WTC11 (cell line): ENCODE results near the gene TKTL1. TPM values are rescaled to one million over a fixed set of nuclear protein-coding genes. Genes with fewer than 3 reads are reported as not detected.

Experiments used
- ATAC-seq: fragments of 200-7000 bp; cut with Tn5 transposase; 2 replicates; pipeline ENCODE4 v1.10.0; 2021; ENCODE audit warnings: mild to moderate bottlenecking, moderate library complexity
- CTCF ChIA-PET: fragments of 300-600 bp; sonication (Branson Sonifier 250); formaldehyde crosslinking; loops from one replicate; lab custom pipeline; 2021; ENCODE audit warnings: antibody characterized with exemption; lab: Charles Lee
- POLR2A ChIA-PET: fragments of 350-600 bp; sonication (Branson Sonifier 250); formaldehyde crosslinking; loops from one replicate; lab custom pipeline; 2021; ENCODE audit warnings: antibody characterized with exemption; lab: Charles Lee
- DNase-seq: peaks from one replicate; pipeline ENCODE4 v3.0.0; 2021; ENCODE audit warnings: low spot score
- H3K27ac Mint-ChIP-seq: 2 replicates; pipeline ENCODE4 v1.8.0; 2021; ENCODE audit warnings: mixed read lengths
- H3K27me3 Mint-ChIP-seq: 2 replicates; pipeline ENCODE4 v1.8.0; 2021; ENCODE audit warnings: low read depth, mild to moderate bottlenecking, moderate library complexity, mixed read lengths
- H3K36me3 Mint-ChIP-seq: 2 replicates; pipeline ENCODE4 v1.8.0; 2021; ENCODE audit warnings: mixed read lengths
- H3K4me1 Mint-ChIP-seq: 2 replicates; pipeline ENCODE4 v1.8.0; 2022; ENCODE audit warnings: mixed read lengths
- H3K4me3 Mint-ChIP-seq: 2 replicates; pipeline ENCODE4 v1.8.0; 2021; ENCODE audit warnings: mild to moderate bottlenecking, moderate library complexity, mixed read lengths
- H3K9me3 Mint-ChIP-seq: 2 replicates; pipeline ENCODE4 v1.8.0; 2021; ENCODE audit warnings: mixed read lengths
- CREB1 ChIP-seq: sonication (generic); formaldehyde crosslinking; IDR thresholded peaks from 2 replicates; pipeline ENCODE4 v1.8.0; 2023; ENCODE audit warnings: mild to moderate bottlenecking, missing genetic modification reagents
- ELF4 ChIP-seq: sonication (generic); formaldehyde crosslinking; IDR thresholded peaks from 2 replicates; pipeline ENCODE4 v1.8.1; 2022; ENCODE audit warnings: low read depth, mild to moderate bottlenecking, moderate library complexity, missing genetic modification reagents
- FOXJ3 ChIP-seq: sonication (generic); formaldehyde crosslinking; IDR thresholded peaks from 2 replicates; pipeline ENCODE4 v1.9.0; 2021; ENCODE audit warnings: missing genetic modification reagents, mild to moderate bottlenecking, borderline replicate concordance
- FOXK1 ChIP-seq: sonication (generic); formaldehyde crosslinking; IDR thresholded peaks from 2 replicates; pipeline ENCODE4 v1.8.0; 2022; ENCODE audit warnings: mild to moderate bottlenecking, moderate library complexity, missing genetic modification reagents
- GABPB1 ChIP-seq: sonication (generic); formaldehyde crosslinking; IDR thresholded peaks from 2 replicates; pipeline ENCODE4 v1.8.1; 2023; ENCODE audit warnings: mild to moderate bottlenecking, missing genetic modification reagents
- GTF2I ChIP-seq: fragments of 250-450 bp; sonication (Bioruptor Pico); conservative IDR thresholded peaks from 2 replicates; pipeline ENCODE4 v1.4.0; 2021; ENCODE audit warnings: mild to moderate bottlenecking
- MXD4 ChIP-seq: fragments of 250-450 bp; sonication (Bioruptor Pico); IDR thresholded peaks from 2 replicates; pipeline ENCODE4 v1.8.0; 2021; ENCODE audit warnings: mild to moderate bottlenecking, moderate library complexity, borderline replicate concordance
- NFATC4 ChIP-seq: fragments of 250-450 bp; sonication (Bioruptor Pico); IDR thresholded peaks from 2 replicates; pipeline ENCODE4 v1.9.0; 2021; ENCODE audit warnings: mild to moderate bottlenecking
- NR2C2 ChIP-seq: sonication (generic); formaldehyde crosslinking; IDR thresholded peaks from 2 replicates; pipeline ENCODE4 v1.8.0; 2022; ENCODE audit warnings: mild to moderate bottlenecking, missing genetic modification reagents
- PRRX2 ChIP-seq: fragments of 250-450 bp; sonication (Bioruptor Pico); IDR thresholded peaks from 2 replicates; pipeline ENCODE4 v1.8.0; 2021; ENCODE audit warnings: mild to moderate bottlenecking
- RORB ChIP-seq: fragments of 250-450 bp; sonication (Bioruptor Pico); IDR thresholded peaks from 2 replicates; pipeline ENCODE4 v1.9.0; 2021; ENCODE audit warnings: mild to moderate bottlenecking
- TCF7 ChIP-seq: sonication (generic); formaldehyde crosslinking; IDR thresholded peaks from 2 replicates; pipeline ENCODE4 v1.8.0; 2022; ENCODE audit warnings: mild to moderate bottlenecking, low read depth, missing genetic modification reagents, moderate library complexity
- ZNF121 ChIP-seq: sonication (generic); formaldehyde crosslinking; IDR thresholded peaks from 2 replicates; pipeline ENCODE4 v1.8.0; 2023; ENCODE audit warnings: missing genetic modification reagents
- ZNF396 ChIP-seq: fragments of 250-450 bp; sonication (Bioruptor Pico); IDR thresholded peaks from 2 replicates; pipeline ENCODE4 v1.8.0; 2021; ENCODE audit warnings: mild to moderate bottlenecking, moderate library complexity, borderline replicate concordance
- total RNA-seq: library from RNA; stranded (reverse); gene quantifications from 3 replicates; pipeline ENCODE4 v1.2.3, GENCODE V29; 2021
- TF ChIP-seq, protein P1 (sequence below): sonication (generic); formaldehyde crosslinking; IDR thresholded peaks from 2 replicates; pipeline ENCODE4 v1.8.1; 2023; ENCODE audit warnings: mild to moderate bottlenecking, missing genetic modification reagents, moderate library complexity
- TF ChIP-seq, protein P2 (sequence below): sonication (generic); formaldehyde crosslinking; IDR thresholded peaks from 2 replicates; pipeline ENCODE4 v1.8.0; 2022; ENCODE audit warnings: mild to moderate bottlenecking, missing genetic modification reagents
- TF ChIP-seq, protein P3 (sequence below): sonication (generic); formaldehyde crosslinking; IDR thresholded peaks from 2 replicates; pipeline ENCODE4 v1.8.1; 2022; ENCODE audit warnings: mild to moderate bottlenecking, moderate library complexity, missing genetic modification reagents
- TF ChIP-seq, protein P4 (sequence below): sonication (generic); formaldehyde crosslinking; IDR thresholded peaks from 2 replicates; pipeline ENCODE4 v1.8.1; 2023; ENCODE audit warnings: mild to moderate bottlenecking, moderate library complexity, missing genetic modification reagents
- TF ChIP-seq, protein P5 (sequence below): fragments of 250-450 bp; sonication (Bioruptor Pico); IDR thresholded peaks from 2 replicates; pipeline ENCODE4 v1.9.0; 2021; ENCODE audit warnings: mild to moderate bottlenecking

The TKTL1 gene
- total RNA-seq, 1 experiment from 2014 or later = 0.46 TPM

DNA sequence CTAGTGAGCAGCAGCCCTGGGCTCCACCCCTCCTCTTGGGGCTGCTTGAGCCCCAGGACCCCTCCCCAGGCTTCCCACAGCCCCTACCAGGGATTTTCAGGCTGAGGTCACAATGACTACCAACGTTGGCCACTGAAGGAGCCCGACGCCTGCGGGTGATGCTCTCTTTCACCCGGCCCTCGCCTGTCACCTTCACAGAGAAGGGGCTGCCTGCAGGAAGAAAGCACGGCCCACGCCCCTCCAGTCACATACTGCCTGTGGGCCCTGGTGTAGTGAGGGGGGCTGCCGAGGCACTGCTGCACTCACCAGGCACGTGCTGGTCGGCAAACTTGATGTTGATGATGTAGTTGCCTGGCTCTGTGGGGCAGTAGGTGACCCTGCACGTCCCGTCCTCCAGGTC lies 56.9 kb downstream of the TKTL1 start (continued):
- TF ChIP-seq, protein P1, sequence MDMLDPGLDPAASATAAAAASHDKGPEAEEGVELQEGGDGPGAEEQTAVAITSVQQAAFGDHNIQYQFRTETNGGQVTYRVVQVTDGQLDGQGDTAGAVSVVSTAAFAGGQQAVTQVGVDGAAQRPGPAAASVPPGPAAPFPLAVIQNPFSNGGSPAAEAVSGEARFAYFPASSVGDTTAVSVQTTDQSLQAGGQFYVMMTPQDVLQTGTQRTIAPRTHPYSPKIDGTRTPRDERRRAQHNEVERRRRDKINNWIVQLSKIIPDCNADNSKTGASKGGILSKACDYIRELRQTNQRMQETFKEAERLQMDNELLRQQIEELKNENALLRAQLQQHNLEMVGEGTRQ (CRISPR knock-in tag) = no peak
- TF ChIP-seq NR2C2 (CRISPR knock-in tag) = no peak
- TF ChIP-seq FOXK1 (CRISPR knock-in tag) = no peak
- TF ChIP-seq PRRX2 (CRISPR knock-in tag) = no peak
- TF ChIP-seq FOXJ3 (CRISPR knock-in tag) = no peak
- TF ChIP-seq, protein P2, sequence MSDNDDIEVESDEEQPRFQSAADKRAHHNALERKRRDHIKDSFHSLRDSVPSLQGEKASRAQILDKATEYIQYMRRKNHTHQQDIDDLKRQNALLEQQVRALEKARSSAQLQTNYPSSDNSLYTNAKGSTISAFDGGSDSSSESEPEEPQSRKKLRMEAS (CRISPR knock-in tag) = no peak

DNA sequence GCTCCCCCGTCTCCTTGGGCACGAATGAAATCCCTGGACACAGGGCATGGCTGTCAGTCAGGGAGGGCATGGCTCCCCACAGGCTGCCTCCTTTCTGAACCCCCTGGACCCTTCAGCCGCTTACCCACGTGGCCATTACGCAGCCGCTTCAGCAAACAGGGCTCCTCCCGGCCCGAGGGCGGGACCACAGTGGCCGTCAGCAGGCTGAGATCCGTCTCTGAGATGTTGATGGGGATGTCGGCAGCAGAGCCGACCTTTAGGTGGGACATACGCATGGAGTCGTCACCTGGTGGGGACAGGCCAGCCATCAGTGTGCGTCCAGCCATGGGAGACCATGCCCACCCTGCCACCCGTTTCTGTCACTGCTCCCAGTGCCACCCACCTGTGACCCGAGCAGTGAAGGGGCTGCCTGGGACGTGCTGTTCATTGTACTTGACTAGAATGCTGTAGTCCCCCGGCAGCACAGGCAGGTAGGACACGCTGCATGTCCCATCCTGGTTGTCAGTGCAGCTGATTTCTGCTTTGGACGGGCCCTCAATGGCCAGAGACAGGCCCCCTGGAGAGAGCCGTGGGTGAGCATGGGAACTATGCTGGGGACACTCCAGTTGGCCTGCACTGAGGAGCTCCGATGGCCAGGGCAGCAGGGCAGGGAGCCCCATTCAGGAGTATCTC lies 57.7 kb downstream of the TKTL1 start:
- Mint-ChIP-seq H3K9me3 (no peaks in the 10 kb centered on the region), H3K4me1 (no peaks in the 10 kb centered on the region), H3K4me3 (no peak overlapping the region)
- ChIA-PET POLR2A (no interaction called here), CTCF (no interaction called here)
- no peak for TF ChIP-seq GABPB1 (CRISPR knock-in tag)
- no peak for TF ChIP-seq ZNF396 (CRISPR knock-in tag)
- TF ChIP-seq MXD4 (CRISPR knock-in tag) = no peak
- no peak for TF ChIP-seq CREB1 (CRISPR knock-in tag)
- TF ChIP-seq, protein P2 (CRISPR knock-in tag) = no peak
- TF ChIP-seq, protein P3, sequence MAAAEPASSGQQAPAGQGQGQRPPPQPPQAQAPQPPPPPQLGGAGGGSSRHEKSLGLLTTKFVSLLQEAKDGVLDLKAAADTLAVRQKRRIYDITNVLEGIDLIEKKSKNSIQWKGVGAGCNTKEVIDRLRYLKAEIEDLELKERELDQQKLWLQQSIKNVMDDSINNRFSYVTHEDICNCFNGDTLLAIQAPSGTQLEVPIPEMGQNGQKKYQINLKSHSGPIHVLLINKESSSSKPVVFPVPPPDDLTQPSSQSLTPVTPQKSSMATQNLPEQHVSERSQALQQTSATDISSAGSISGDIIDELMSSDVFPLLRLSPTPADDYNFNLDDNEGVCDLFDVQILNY (CRISPR knock-in tag) = no peak
- TF ChIP-seq, protein P4, sequence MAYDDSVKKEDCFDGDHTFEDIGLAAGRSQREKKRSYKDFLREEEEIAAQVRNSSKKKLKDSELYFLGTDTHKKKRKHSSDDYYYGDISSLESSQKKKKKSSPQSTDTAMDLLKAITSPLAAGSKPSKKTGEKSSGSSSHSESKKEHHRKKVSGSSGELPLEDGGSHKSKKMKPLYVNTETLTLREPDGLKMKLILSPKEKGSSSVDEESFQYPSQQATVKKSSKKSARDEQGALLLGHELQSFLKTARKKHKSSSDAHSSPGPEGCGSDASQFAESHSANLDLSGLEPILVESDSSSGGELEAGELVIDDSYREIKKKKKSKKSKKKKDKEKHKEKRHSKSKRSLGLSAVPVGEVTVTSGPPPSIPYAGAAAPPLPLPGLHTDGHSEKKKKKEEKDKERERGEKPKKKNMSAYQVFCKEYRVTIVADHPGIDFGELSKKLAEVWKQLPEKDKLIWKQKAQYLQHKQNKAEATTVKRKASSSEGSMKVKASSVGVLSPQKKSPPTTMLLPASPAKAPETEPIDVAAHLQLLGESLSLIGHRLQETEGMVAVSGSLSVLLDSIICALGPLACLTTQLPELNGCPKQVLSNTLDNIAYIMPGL (CRISPR knock-in tag) = no peak
- no peak for TF ChIP-seq TCF7 (CRISPR knock-in tag)
- TF ChIP-seq ZNF121 = no peak
- no peak for TF ChIP-seq ELF4
- TF ChIP-seq, protein P5, sequence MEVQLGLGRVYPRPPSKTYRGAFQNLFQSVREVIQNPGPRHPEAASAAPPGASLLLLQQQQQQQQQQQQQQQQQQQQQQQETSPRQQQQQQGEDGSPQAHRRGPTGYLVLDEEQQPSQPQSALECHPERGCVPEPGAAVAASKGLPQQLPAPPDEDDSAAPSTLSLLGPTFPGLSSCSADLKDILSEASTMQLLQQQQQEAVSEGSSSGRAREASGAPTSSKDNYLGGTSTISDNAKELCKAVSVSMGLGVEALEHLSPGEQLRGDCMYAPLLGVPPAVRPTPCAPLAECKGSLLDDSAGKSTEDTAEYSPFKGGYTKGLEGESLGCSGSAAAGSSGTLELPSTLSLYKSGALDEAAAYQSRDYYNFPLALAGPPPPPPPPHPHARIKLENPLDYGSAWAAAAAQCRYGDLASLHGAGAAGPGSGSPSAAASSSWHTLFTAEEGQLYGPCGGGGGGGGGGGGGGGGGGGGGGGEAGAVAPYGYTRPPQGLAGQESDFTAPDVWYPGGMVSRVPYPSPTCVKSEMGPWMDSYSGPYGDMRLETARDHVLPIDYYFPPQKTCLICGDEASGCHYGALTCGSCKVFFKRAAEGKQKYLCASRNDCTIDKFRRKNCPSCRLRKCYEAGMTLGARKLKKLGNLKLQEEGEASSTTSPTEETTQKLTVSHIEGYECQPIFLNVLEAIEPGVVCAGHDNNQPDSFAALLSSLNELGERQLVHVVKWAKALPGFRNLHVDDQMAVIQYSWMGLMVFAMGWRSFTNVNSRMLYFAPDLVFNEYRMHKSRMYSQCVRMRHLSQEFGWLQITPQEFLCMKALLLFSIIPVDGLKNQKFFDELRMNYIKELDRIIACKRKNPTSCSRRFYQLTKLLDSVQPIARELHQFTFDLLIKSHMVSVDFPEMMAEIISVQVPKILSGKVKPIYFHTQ (CRISPR knock-in tag) = no peak
- TF ChIP-seq GTF2I (CRISPR knock-in tag) = no peak
- TF ChIP-seq NFATC4 (CRISPR knock-in tag) = no peak
- TF ChIP-seq RORB (CRISPR knock-in tag) = no peak
- TF ChIP-seq, all 79 proteins: peak for 0
- DNase-seq (no peak), ATAC-seq (no peak)
- Mint-ChIP-seq H3K36me3 (peaks cover 27% of the 10 kb centered on the region), H3K27me3 (no peaks in the 10 kb centered on the region), H3K27ac (no peak overlapping the region)
